Smooth muscle cell (in vitro differentiated cells): ENCODE measurements around the gene SHMT1. TPM values are rescaled to one million over a fixed set of nuclear protein-coding genes. Genes with fewer than 3 reads are reported as not detected.
"Not testable (repeated sequence)": the region's sequence is repeated elsewhere in the genome, so short reads cannot be mapped to it uniquely, and the experiment has no call there.

Source experiments
- DNase-seq: peaks from one replicate; lab custom pipeline; 2025; ENCODE audit not compliant: unreplicated experiment; lab: John Stamatoyannopoulos, UW
- H2AFZ ChIP-seq: fragments of 200-600 bp; sonication (generic); 2 replicates; pipeline ENCODE4 v1.6.0; 2016; ENCODE audit warnings: antibody characterized with exemption, low read depth, mild to moderate bottlenecking
- H3F3A ChIP-seq: fragments of 200-600 bp; sonication (generic); 2 replicates; pipeline ENCODE4 v1.6.0; 2017; ENCODE audit warnings: antibody characterized with exemption, low read depth
- H3K27ac ChIP-seq: fragments of 200-600 bp; sonication (generic); 2 replicates; pipeline ENCODE4 v1.5.1; 2016; ENCODE audit warnings: low read depth, mild to moderate bottlenecking
- H3K27me3 ChIP-seq: fragments of 200-600 bp; sonication (generic); 2 replicates; pipeline ENCODE4 v1.6.1; 2016; ENCODE audit warnings: low read depth, mild to moderate bottlenecking
- H3K36me3 ChIP-seq: fragments of 200-600 bp; sonication (generic); 2 replicates; pipeline ENCODE4 v1.5.1; 2016; ENCODE audit warnings: low read depth
- H3K4me1 ChIP-seq: fragments of 200-600 bp; sonication (generic); 2 replicates; pipeline ENCODE4 v1.5.1; 2016; ENCODE audit warnings: low read depth
- H3K4me2 ChIP-seq: fragments of 200-600 bp; sonication (generic); 2 replicates; pipeline ENCODE4 v1.6.0; 2016; ENCODE audit warnings: mild to moderate bottlenecking
- H3K4me3 ChIP-seq: fragments of 200-600 bp; sonication (generic); 2 replicates; pipeline ENCODE4 v1.5.1; 2016; ENCODE audit warnings: mild to moderate bottlenecking
- H3K79me2 ChIP-seq: fragments of 200-600 bp; sonication (generic); 2 replicates; pipeline ENCODE4 v1.6.0; 2016; ENCODE audit warnings: low read depth, mild to moderate bottlenecking
- H3K9ac ChIP-seq: fragments of 200-600 bp; sonication (generic); 2 replicates; pipeline ENCODE4 v1.6.0; 2016; ENCODE audit warnings: low read depth
- H3K9me3 ChIP-seq: fragments of 200-600 bp; sonication (generic); replicated peaks from 2 replicates; pipeline ENCODE4 v1.5.1; 2016; ENCODE audit warnings: low read depth
- H4K20me1 ChIP-seq: fragments of 200-600 bp; sonication (generic); 2 replicates; pipeline ENCODE4 v1.6.0; 2016; ENCODE audit warnings: low read depth
- whole genome bisulfite sequencing: methylation state at CpG from one replicate; pipeline ENCODE4 v1.1.7; 2016; ENCODE audit warnings: low lambda C conversion rate; 5-methylcytosine and 5-hydroxymethylcytosine counted together
- polyA plus RNA-seq: library from polyadenylated mRNA; unstranded; fragments of >200 nt; fragmentation: Nextera tagmentation; extraction: Ambion mirVana; gene quantifications from 2 replicates; pipeline ENCODE4 v1.2.1, GENCODE V29; 2016
- total RNA-seq: library from RNA; depleted of rRNA; stranded (reverse); fragments of >200 nt; gene quantifications from 2 replicates; pipeline ENCODE4 v1.2.3, GENCODE V29; 2014
- TF ChIP-seq, protein P1 (sequence below): fragments of 200-600 bp; sonication (generic); IDR thresholded peaks from 2 replicates; pipeline ENCODE4 v1.5.1; 2017; ENCODE audit warnings: borderline replicate concordance, mild to moderate bottlenecking, antibody characterized with exemption; ENCODE audit not compliant: insufficient read depth, poor library complexity, severe bottlenecking

The SHMT1 gene
- total and polyA plus RNA-seq, 2 experiments from 2014 or later: 4.1 to 10.3 TPM

DNA sequence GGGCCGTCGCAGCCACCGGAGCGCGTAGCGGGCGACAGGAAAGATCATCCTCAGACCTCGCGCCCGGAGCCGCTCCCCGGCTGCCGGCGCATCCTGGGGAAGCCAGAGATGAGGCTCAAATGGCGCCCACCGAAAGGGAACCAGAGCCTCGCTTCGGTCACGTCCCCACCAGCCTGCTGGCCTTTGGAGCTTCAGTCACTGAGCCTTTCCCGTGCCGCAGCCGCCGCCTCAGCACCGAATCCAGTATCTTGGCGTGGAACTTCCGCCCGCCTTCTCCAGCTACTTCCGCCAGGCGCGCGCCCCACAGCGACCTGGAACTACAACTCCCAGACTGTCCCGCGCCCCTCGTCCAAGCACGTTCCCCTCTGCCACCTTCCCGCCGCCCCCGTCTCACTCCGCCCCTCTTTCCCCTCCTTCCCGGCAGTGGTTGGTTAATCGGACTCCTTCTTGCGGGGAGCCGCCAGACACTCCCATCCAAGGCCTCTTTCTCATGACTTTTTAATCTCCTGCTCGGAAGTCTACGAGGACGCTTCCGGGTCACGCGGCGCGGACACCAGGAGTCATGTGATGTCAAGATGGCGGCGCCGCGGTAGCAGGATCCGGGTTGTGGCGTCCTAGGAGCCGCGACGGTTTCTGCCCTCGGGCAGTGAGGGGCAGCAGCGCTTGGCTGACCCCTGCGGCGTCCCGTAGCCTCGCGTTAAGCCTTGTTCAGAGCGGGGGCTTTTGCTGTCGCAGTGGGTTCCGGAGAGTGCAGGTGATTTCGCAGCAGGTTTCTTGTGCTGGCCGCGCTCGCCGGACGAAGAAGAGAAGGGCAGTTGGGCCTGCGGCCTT lies 48.4 kb downstream of the SHMT1 start, which contains the start of the genes SMCR8 and TOP3A:
Gene SMCR8, plus strand, starts transcription at position 563 of the 831 bp plus-strand sequence. CDS start 497 bp downstream, outside the sequence.
Gene TOP3A, minus strand, starts transcription at position 264 of the 831 bp plus-strand sequence. Its CDS starts 216 bp downstream, at position 48.
- no peaks in the 10 kb centered on the region for H3K36me3 ChIP-seq
- H3K4me2 ChIP-seq: peak within 1 kb of the TSS; percentile 98
- WGBS: under 1% methylated on average over 76 of the region's 78 CpGs
- DNase-seq: peak; percentile 89
- peak within 1 kb of the TSS; percentile 82 for H2AFZ ChIP-seq
- TF ChIP-seq, protein P1, sequence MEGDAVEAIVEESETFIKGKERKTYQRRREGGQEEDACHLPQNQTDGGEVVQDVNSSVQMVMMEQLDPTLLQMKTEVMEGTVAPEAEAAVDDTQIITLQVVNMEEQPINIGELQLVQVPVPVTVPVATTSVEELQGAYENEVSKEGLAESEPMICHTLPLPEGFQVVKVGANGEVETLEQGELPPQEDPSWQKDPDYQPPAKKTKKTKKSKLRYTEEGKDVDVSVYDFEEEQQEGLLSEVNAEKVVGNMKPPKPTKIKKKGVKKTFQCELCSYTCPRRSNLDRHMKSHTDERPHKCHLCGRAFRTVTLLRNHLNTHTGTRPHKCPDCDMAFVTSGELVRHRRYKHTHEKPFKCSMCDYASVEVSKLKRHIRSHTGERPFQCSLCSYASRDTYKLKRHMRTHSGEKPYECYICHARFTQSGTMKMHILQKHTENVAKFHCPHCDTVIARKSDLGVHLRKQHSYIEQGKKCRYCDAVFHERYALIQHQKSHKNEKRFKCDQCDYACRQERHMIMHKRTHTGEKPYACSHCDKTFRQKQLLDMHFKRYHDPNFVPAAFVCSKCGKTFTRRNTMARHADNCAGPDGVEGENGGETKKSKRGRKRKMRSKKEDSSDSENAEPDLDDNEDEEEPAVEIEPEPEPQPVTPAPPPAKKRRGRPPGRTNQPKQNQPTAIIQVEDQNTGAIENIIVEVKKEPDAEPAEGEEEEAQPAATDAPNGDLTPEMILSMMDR: no peak
- H3K4me3 ChIP-seq: peak within 1 kb of the TSS; percentile 90
- H4K20me1 ChIP-seq: peaks cover 52% of the 10 kb centered on the region
- peaks cover 90% of the 10 kb centered on the region for H3K79me2 ChIP-seq
- peaks cover 11% of the 10 kb centered on the region for H3F3A ChIP-seq
- no peaks in the 10 kb centered on the region for H3K27me3 ChIP-seq
- H3K9me3 ChIP-seq: no peaks in the 10 kb centered on the region
- peaks cover 40% of the 10 kb centered on the region for H3K4me1 ChIP-seq
- H3K9ac ChIP-seq: peak within 1 kb of the TSS; percentile 96
- peak within 1 kb of the TSS; percentile 96 for H3K27ac ChIP-seq

DNA sequence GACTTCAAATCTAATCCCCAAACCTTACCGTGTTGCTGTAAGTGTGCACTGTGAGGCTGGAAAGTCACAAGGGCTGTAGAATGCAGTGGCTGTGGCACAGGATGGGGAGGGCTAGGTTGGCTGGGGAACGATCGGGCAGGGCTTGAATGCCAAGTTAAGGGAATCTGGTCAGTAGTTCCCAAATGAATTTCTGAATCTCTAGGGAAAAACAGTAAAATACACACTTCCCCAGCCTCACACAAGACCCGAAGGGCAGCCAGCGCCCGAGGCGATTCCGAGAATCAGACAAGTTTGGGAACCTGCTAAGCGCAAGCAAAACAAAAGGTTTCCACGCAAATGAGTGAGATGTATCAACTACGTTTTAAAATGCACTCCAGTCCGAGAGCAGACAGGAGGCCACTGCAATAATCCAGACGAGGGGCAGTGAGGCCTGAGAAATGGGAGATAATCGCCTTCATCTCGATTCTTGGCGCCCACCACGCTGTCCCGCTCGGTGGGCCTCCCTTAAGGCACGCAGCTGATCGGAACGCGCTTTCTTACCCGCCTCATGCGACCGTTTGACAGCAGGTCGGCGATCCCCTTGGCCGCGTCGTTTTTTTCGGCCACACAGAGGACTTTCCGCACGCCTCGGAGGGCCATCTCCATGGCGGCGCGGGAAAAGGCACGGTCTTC lies 49.2 kb downstream of the SHMT1 start:
- peaks cover 50% of the 10 kb centered on the region for H4K20me1 ChIP-seq
- peak overlapping the region; percentile 90 for H3K4me3 ChIP-seq
- no peaks in the 10 kb centered on the region for H3K36me3 ChIP-seq
- H3K4me1 ChIP-seq: peaks cover 40% of the 10 kb centered on the region
- TF ChIP-seq, protein P1: no peak
- H3K27me3 ChIP-seq: no peaks in the 10 kb centered on the region
- H3K27ac ChIP-seq: peak overlapping the region; percentile 96
- H3K9me3 ChIP-seq: no peaks in the 10 kb centered on the region
- H2AFZ ChIP-seq: peak overlapping the region; percentile 82
- peaks cover 89% of the 10 kb centered on the region for H3K79me2 ChIP-seq
- H3K4me2 ChIP-seq: peak overlapping the region; percentile 98
- peak overlapping the region; percentile 96 for H3K9ac ChIP-seq
- under 1% methylated on average over 39 of the region's 39 CpGs for WGBS
- peaks cover 11% of the 10 kb centered on the region for H3F3A ChIP-seq
- no peak for DNase-seq

DNA sequence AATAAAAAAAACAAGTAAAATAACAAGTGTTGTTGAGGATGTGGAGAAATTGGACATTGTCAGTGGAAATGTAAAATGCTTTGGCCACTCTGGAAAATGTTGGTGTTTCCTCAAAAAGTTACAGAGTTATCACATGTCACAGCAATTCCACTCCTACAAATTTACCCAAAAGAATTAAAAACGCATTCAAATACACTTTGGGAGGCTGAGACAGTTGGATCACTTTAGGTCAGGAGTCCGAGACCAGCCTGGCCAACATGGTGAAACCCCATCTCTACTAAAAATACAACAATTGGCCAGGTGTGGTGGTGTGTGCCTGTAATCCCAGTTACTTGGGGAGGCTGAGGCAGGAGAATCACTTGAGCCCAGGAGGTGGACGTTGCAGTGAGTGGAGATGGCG lies 54.1 kb downstream of the SHMT1 start:
- H3K27me3 ChIP-seq: no peaks in the 10 kb centered on the region
- peaks cover 19% of the 10 kb centered on the region for H3K4me1 ChIP-seq
- H4K20me1 ChIP-seq: peaks cover 48% of the 10 kb centered on the region
- H3K4me3 ChIP-seq: no peak overlapping the region
- no peak overlapping the region for H3K9ac ChIP-seq
- DNase-seq: no peak
- peaks cover 14% of the 10 kb centered on the region for H3K36me3 ChIP-seq
- WGBS: over 99% methylated on average over 4 of the region's 4 CpGs
- peaks cover 58% of the 10 kb centered on the region for H3K79me2 ChIP-seq
- H2AFZ ChIP-seq: no peak overlapping the region
- peaks cover 13% of the 10 kb centered on the region for H3F3A ChIP-seq
- H3K9me3 ChIP-seq: no peaks in the 10 kb centered on the region
- TF ChIP-seq, protein P1: no peak
- no peak overlapping the region for H3K4me2 ChIP-seq
- no peak overlapping the region for H3K27ac ChIP-seq

DNA sequence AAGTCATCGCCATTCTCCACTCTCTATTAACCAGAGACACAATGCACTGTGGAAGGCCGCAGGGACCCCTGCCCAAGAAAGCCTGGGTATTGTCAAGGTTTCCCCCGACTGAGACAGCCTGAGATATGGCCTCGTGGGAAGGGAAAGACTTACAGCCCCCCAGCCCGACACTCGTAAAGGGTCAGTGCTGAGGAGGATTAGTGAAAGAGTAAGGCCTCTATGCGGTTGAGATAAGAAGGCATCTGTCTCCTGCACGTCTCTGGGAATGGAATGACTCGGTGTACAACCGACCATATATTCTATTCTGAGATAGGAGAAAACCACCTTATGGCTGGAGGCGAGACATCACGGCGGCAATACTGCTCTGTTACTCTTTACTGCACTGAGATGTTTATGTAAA lies 60.1 kb downstream of the SHMT1 start:
- H3K9ac ChIP-seq, H3K9me3 ChIP-seq, H3K27me3 ChIP-seq, H3K4me2 ChIP-seq, DNase-seq, H2AFZ ChIP-seq, H3K4me3 ChIP-seq, H3K4me1 ChIP-seq, H3F3A ChIP-seq, H3K79me2 ChIP-seq: not testable (repeated sequence)
- Histone ChIP-seq H4K20me1 (peaks cover 12% of the 10 kb centered on the region), H3K27ac (peak overlapping the region; percentile 21), H3K36me3 (peaks cover 18% of the 10 kb centered on the region)
- 14% methylated on average over 13 of the region's 13 CpGs for WGBS
